Activated naive CD8-positive, alpha-beta T cell treated with anti-CD3 and anti-CD28 coated beads for 36 hours (primary cell): Measurements from ENCODE around the gene TMEM50B. TPM values are rescaled to one million over a fixed set of nuclear protein-coding genes. Genes with fewer than 3 reads are reported as not detected.
"Not testable (repeated sequence)": the region's sequence is repeated elsewhere in the genome, so short reads cannot be mapped to it uniquely, and the experiment has no call there.

ENCODE experiments used
- DNase-seq: peaks from one replicate; pipeline ENCODE4 v3.0.0; 2021
- H3K27ac Mint-ChIP-seq: one replicate; pipeline ENCODE4 v1.8.0; 2022; ENCODE audit warnings: mild to moderate bottlenecking, moderate library complexity, mixed read lengths
- H3K27me3 Mint-ChIP-seq: one replicate; pipeline ENCODE4 v1.8.0; 2022; ENCODE audit warnings: mild to moderate bottlenecking, mixed read lengths
- H3K36me3 Mint-ChIP-seq: one replicate; pipeline ENCODE4 v1.8.0; 2021; ENCODE audit warnings: mild to moderate bottlenecking, mixed read lengths
- H3K4me1 Mint-ChIP-seq: one replicate; pipeline ENCODE4 v1.8.0; 2021; ENCODE audit warnings: mixed read lengths
- H3K4me3 Mint-ChIP-seq: one replicate; pipeline ENCODE4 v1.8.0; 2022; ENCODE audit warnings: mild to moderate bottlenecking, moderate library complexity, mixed read lengths
- H3K9me3 Mint-ChIP-seq: one replicate; pipeline ENCODE4 v1.8.0; 2022; ENCODE audit warnings: mixed read lengths
- total RNA-seq, 2 experiments: library from RNA; stranded (reverse); gene quantifications; one replicate each; pipeline ENCODE4 v1.2.3, GENCODE V29; 2021

The TMEM50B gene
- total RNA-seq, 2 experiments from 2014 or later: 14.6 to 15.7 TPM

GRCh38 chr21:33425825-33426224, 53.9 kb downstream of the TMEM50B start:
- H3K27me3 Mint-ChIP-seq: no peaks in the 10 kb centered on the region
- peaks cover 4% of the 10 kb centered on the region for H3K36me3 Mint-ChIP-seq
- DNase-seq: no peak
- peaks cover 2% of the 10 kb centered on the region for H3K4me1 Mint-ChIP-seq
- H3K27ac Mint-ChIP-seq: no peak overlapping the region
- no peak overlapping the region for H3K4me3 Mint-ChIP-seq
- no peaks in the 10 kb centered on the region for H3K9me3 Mint-ChIP-seq

- H3K27ac Mint-ChIP-seq: no peak overlapping the region
- peaks cover 4% of the 10 kb centered on the region for H3K36me3 Mint-ChIP-seq
- no peaks in the 10 kb centered on the region for H3K9me3 Mint-ChIP-seq
- H3K4me1 Mint-ChIP-seq: peaks cover 3% of the 10 kb centered on the region
- H3K27me3 Mint-ChIP-seq: no peaks in the 10 kb centered on the region
- H3K4me3 Mint-ChIP-seq: no peak overlapping the region
- no peak for DNase-seq
Observed at GRCh38 chr21:33424214-33424613, 55.6 kb downstream of the TMEM50B start.

- H3K4me1 Mint-ChIP-seq: peaks cover 2% of the 10 kb centered on the region
- DNase-seq: no peak
- H3K27me3 Mint-ChIP-seq: no peaks in the 10 kb centered on the region
- peaks cover 4% of the 10 kb centered on the region for H3K36me3 Mint-ChIP-seq
- H3K4me3 Mint-ChIP-seq: no peak overlapping the region
- H3K9me3 Mint-ChIP-seq: no peaks in the 10 kb centered on the region
- no peak overlapping the region for H3K27ac Mint-ChIP-seq
Observed at GRCh38 chr21:33421713-33422393, 57.9 kb downstream of the TMEM50B start.

- H3K36me3 Mint-ChIP-seq: peaks cover 4% of the 10 kb centered on the region
- H3K9me3 Mint-ChIP-seq: no peaks in the 10 kb centered on the region
- H3K4me1 Mint-ChIP-seq: peaks cover 10% of the 10 kb centered on the region
- H3K27ac Mint-ChIP-seq: no peak overlapping the region
- no peak overlapping the region for H3K4me3 Mint-ChIP-seq
- no peak for DNase-seq
- no peaks in the 10 kb centered on the region for H3K27me3 Mint-ChIP-seq
Observed at GRCh38 chr21:33419538-33420123, 60.1 kb downstream of the TMEM50B start.

- peaks cover 4% of the 10 kb centered on the region for H3K36me3 Mint-ChIP-seq
- no peaks in the 10 kb centered on the region for H3K9me3 Mint-ChIP-seq
- no peak overlapping the region for H3K27ac Mint-ChIP-seq
- DNase-seq: no peak
- no peak overlapping the region for H3K4me3 Mint-ChIP-seq
- H3K27me3 Mint-ChIP-seq: no peaks in the 10 kb centered on the region
- H3K4me1 Mint-ChIP-seq: peaks cover 13% of the 10 kb centered on the region
Observed at GRCh38 chr21:33418691-33419090, 61.1 kb downstream of the TMEM50B start.

- H3K27me3 Mint-ChIP-seq: no peaks in the 10 kb centered on the region
- DNase-seq: no peak
- no peaks in the 10 kb centered on the region for H3K9me3 Mint-ChIP-seq
- H3K36me3 Mint-ChIP-seq: peaks cover 10% of the 10 kb centered on the region
- H3K27ac Mint-ChIP-seq: no peak overlapping the region
- peaks cover 37% of the 10 kb centered on the region for H3K4me1 Mint-ChIP-seq
- no peak overlapping the region for H3K4me3 Mint-ChIP-seq
Observed at GRCh38 chr21:33414926-33415325, 64.8 kb downstream of the TMEM50B start.

GRCh38 chr21:33414068-33414467, 65.7 kb downstream of the TMEM50B start:
- Mint-ChIP-seq H3K27me3 (no peaks in the 10 kb centered on the region), H3K36me3 (peaks cover 12% of the 10 kb centered on the region), H3K4me1 (peaks cover 40% of the 10 kb centered on the region), H3K9me3 (no peaks in the 10 kb centered on the region), H3K4me3 (no peak overlapping the region), H3K27ac (no peak overlapping the region)
- DNase-seq: no peak

GRCh38 chr21:33412832-33413519, 66.8 kb downstream of the TMEM50B start:
- H3K27ac Mint-ChIP-seq: no peak overlapping the region
- peaks cover 44% of the 10 kb centered on the region for H3K4me1 Mint-ChIP-seq
- H3K27me3 Mint-ChIP-seq: no peaks in the 10 kb centered on the region
- no peak for DNase-seq
- peaks cover 15% of the 10 kb centered on the region for H3K36me3 Mint-ChIP-seq
- H3K9me3 Mint-ChIP-seq: no peaks in the 10 kb centered on the region
- no peak overlapping the region for H3K4me3 Mint-ChIP-seq

- H3K27ac Mint-ChIP-seq, DNase-seq, H3K27me3 Mint-ChIP-seq, H3K4me3 Mint-ChIP-seq, H3K9me3 Mint-ChIP-seq: not testable (repeated sequence)
- Mint-ChIP-seq H3K4me1 (peaks cover 44% of the 10 kb centered on the region), H3K36me3 (peaks cover 15% of the 10 kb centered on the region)
Observed at GRCh38 chr21:33412439-33412831, 67.3 kb downstream of the TMEM50B start.

GRCh38 chr21:33411949-33412430, 67.8 kb downstream of the TMEM50B start:
- no peaks in the 10 kb centered on the region for H3K27me3 Mint-ChIP-seq
- no peaks in the 10 kb centered on the region for H3K9me3 Mint-ChIP-seq
- peaks cover 15% of the 10 kb centered on the region for H3K36me3 Mint-ChIP-seq
- DNase-seq: no peak
- H3K27ac Mint-ChIP-seq: peak overlapping the region; percentile 14
- H3K4me3 Mint-ChIP-seq: no peak overlapping the region
- peaks cover 48% of the 10 kb centered on the region for H3K4me1 Mint-ChIP-seq

GRCh38 chr21:33406493-33406892, 73.3 kb downstream of the TMEM50B start:
- H3K4me1 Mint-ChIP-seq: peaks cover 47% of the 10 kb centered on the region
- no peak overlapping the region for H3K4me3 Mint-ChIP-seq
- H3K9me3 Mint-ChIP-seq: no peaks in the 10 kb centered on the region
- no peak for DNase-seq
- peaks cover 3% of the 10 kb centered on the region for H3K27me3 Mint-ChIP-seq
- H3K36me3 Mint-ChIP-seq: peaks cover 16% of the 10 kb centered on the region
- H3K27ac Mint-ChIP-seq: peak overlapping the region; percentile 29

- DNase-seq: peak; percentile 28
- Mint-ChIP-seq H3K27me3 (peaks cover 11% of the 10 kb centered on the region), H3K36me3 (peaks cover 9% of the 10 kb centered on the region)
Observed at GRCh38 chr21:33403786-33404585, 75.8 kb downstream of the TMEM50B start.

GRCh38 chr21:33403128-33403785, 76.5 kb downstream of the TMEM50B start, which contains the start of gene IFNGR2:
IFNGR2 (plus strand) TSS chr21:33403413; CDS start chr21:33403544, 131 bp downstream.
- peaks cover 5% of the 10 kb centered on the region for H3K36me3 Mint-ChIP-seq
- DNase-seq: peak; percentile 43
- peaks cover 11% of the 10 kb centered on the region for H3K27me3 Mint-ChIP-seq
- peak within 1 kb of the TSS; percentile 86 for H3K4me3 Mint-ChIP-seq
- no peaks in the 10 kb centered on the region for H3K9me3 Mint-ChIP-seq
- H3K27ac Mint-ChIP-seq: peak within 1 kb of the TSS; percentile 76
- peaks cover 39% of the 10 kb centered on the region for H3K4me1 Mint-ChIP-seq

More at GRCh38 chr21:33403786-33404585, 75.8 kb downstream of the TMEM50B start:
- Mint-ChIP-seq H3K4me3 (peak overlapping the region; percentile 86), H3K4me1 (peaks cover 41% of the 10 kb centered on the region), H3K27ac (peak overlapping the region; percentile 76), H3K9me3 (no peaks in the 10 kb centered on the region)
